Tongue (tissue), 2 donors: ENCODE data around the gene PIK3C2G. TPM values are rescaled to one million over a fixed set of nuclear protein-coding genes. Genes with fewer than 3 reads are reported as not detected.

Source experiments
- DNase-seq: peaks from one replicate; pipeline ENCODE4 v3.0.0-alpha.2; 2015
- total RNA-seq: library from RNA; depleted of rRNA; stranded (reverse); fragments of >200 nt; gene quantifications from one replicate; pipeline ENCODE4 v1.2.3, GENCODE V29; 2014

Gene PIK3C2G
- total RNA-seq, 1 donor from 2014 or later, result 3.6 TPM

- no peak for DNase-seq
These were observed 155.1 kb downstream of the PIK3C2G start for GRCh38 chr12:18416412-18416811.

DNA sequence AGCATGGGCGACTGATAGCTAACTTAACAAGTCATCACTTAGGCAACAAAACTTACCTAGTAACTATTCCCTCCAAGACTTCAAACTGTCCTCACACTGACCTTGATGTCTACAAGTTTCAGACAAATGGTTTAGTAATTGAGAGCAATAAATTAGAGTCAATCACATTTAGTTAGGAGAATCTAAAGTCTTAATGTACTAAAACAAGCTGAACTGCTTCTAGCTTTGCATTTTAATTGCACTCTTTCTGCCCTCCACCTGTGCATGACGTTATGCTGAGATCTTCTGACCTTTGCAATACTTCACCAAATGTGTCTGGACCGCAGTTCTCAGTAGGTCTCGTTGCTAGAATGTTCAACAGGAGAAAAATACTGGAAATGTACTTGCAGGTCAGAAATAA, 158.0 kb downstream of the PIK3C2G start:
- DNase-seq, result no peak

DNA sequence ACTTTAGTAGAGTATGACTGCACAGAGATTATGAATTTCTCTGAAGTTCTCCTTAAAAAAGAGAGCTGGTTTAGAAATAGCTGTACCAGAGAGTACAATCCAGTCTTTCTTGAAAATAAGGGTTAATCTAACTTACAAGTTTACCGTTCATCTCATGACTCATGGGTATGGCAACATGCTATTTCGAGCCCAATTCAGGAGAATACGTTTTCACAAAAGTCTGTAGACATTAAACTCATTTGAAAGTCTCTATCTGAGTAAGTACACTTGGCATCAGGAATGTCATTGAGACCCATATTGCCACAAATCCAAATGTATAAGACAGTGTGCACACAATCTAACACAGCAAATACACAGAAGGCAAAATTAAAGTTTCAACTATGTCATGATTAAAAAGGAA, 160.5 kb downstream of the PIK3C2G start:
- DNase-seq, result no peak

DNA sequence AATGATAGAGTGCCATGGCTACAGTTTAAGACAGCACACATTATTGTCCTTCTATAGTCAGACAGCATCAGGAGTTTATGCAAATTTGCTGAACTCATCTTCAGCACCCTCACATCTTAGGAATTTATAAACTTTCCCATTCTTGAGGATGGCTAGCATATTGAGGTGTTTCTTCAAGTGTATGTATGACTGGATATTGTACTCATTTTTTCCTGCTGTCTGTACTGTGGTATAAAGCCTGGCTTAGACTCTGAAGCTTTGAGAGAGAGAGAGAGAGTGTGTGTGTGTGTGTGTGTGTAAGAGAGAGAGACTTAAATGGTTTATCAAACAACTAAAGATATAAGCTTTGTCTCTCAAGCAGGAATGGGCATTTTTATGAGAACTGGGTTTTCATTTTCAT, 161.6 kb downstream of the PIK3C2G start:
- DNase-seq, result no peak

DNA sequence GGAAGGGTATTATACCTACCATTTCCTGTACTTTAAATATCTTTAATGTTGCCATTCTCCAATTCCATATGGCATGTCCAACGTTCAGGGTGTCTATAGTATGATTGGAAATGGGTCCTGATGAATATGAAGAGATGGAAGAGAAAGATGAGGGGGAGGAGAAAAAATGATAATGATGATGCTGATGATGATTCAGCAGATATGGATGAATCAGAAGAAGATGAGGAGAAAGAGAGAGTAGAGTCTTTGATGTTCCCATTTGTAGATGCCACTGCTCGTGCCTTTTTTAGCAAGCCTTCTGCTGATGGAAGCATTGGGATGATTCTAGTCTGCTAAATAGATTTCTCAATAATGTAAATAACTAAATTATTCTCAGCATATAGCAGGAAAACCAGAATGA, 163.5 kb downstream of the PIK3C2G start:
- DNase-seq, result no peak

DNA sequence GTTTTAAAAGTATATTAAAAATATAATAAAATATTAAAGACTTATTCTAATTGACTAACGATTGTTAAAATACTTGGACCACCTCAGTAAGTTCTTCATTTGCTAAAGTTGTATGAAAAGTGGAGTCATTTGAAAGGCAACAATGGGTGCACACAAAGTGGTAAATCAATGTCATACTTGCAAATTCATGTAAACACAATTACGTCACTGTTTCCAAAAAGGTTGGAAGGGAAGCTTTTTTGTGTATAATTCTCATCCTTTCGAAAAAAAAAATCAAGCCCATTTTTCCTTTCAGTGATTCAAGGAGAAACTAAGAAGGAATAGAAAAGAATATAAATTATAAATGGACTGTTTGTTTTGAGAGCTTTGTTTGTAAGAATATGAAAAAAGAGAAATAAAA, 166.2 kb downstream of the PIK3C2G start:
- no peak for DNase-seq

- DNase-seq, result no peak
These were observed 167.1 kb downstream of the PIK3C2G start for GRCh38 chr12:18428416-18428815.

- DNase-seq, result no peak
These were observed 168.0 kb downstream of the PIK3C2G start for GRCh38 chr12:18429366-18429765.

- peak; percentile 15 for DNase-seq
These were observed 169.2 kb downstream of the PIK3C2G start for GRCh38 chr12:18430425-18431048.

- DNase-seq, result peak; percentile 35
These were observed 170.5 kb downstream of the PIK3C2G start for GRCh38 chr12:18431771-18432170.

- peak; percentile 65 for DNase-seq
These were observed 170.9 kb downstream of the PIK3C2G start for GRCh38 chr12:18432206-18432605.

- no peak for DNase-seq
These were observed 174.9 kb downstream of the PIK3C2G start for GRCh38 chr12:18436170-18436569.

- DNase-seq, result no peak
These were observed 178.2 kb downstream of the PIK3C2G start for GRCh38 chr12:18439541-18439940.

GRCh38 chr12:18443768-18444437, 182.6 kb downstream of the PIK3C2G start:
- no peak for DNase-seq

DNA sequence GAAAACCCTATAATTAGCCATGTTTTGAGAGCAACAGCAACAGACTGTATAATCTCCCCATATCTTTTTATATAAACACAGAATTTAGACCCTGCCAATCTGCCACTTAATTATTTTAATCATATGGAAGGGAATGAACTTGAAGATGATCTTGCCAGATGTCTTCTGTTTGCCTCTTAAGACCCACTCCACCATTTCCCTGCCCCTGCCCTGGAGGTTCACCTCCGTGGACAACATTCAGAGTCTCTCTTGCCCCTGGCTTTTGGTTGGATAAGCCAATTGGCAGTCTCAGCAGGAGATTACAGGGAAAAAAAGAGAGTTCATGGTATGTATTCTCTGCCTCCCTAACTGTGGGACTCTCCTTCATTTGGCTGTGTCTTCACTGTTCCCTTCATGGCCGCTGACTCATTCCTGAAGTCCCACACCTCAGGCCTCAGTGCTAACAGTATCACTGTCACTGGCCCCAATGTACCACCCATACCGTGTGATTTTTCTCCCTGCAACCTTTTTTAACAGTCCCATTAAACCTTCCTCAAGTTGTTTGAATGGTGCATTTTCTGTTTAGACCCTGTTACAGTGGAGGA, 184.8 kb downstream of the PIK3C2G start:
- no peak for DNase-seq

- DNase-seq, result no peak
These were observed 193.0 kb downstream of the PIK3C2G start for GRCh38 chr12:18454330-18454729.

GRCh38 chr12:18456344-18456743, 195.0 kb downstream of the PIK3C2G start:
- DNase-seq, result no peak

DNA sequence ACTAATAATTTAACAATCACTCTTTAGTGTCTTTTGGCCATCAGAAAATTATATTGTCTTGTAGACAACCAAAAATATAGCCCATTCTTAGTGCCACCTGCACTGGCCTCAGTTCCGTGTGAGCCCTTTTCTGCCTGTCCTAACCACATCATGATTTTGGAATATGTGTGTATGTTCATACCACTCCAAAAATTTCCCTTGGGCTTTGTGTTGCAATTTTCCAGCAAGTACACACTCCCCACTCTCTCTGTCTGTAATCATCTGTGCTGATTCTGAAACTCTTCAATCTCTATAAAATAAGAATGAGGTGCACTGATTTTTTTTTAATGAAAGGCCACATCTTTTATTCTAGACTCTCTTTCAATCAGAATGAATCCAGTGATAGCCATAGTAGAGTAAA, 196.0 kb downstream of the PIK3C2G start:
- DNase-seq, result no peak

DNA sequence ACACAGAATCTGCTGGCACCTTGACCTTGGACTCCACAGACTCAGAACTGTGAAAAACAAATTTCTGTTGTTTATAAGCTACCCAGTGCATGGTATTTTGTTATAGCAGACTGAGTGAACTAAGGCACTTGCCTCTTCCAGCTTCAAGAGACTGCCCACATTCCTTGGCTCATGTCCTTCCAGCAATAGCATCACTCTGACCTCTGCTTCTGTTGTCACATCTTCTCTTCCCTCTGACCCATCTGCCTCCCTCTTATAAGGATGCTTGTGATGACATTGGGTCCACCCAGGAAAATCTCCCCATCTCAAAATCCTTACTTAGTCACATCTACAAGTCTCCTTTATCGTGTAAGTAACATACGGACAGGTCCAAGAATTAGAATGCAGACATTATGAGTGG, 200.4 kb downstream of the PIK3C2G start:
- peak; percentile 3 for DNase-seq

- peak; percentile 82 for DNase-seq
These were observed 201.1 kb downstream of the PIK3C2G start for GRCh38 chr12:18462442-18462841.

GRCh38 chr12:18467620-18468245, 206.4 kb downstream of the PIK3C2G start:
- DNase-seq, result no peak

GRCh38 chr12:18468246-18469075, 207.1 kb downstream of the PIK3C2G start:
- DNase-seq, result no peak
